ENCODE results near the gene GJA3.

GJA3 gene

GRCh38 chr13:20140487-20140886 is 20.4 kb downstream of the GJA3 start:
- peaks cover 25% of the 10 kb centered on the region for H3K27me3 ChIP-seq (ENCODE audit: control insufficient read depth, low read length)
- no peaks in the 10 kb centered on the region for H4K20me1 ChIP-seq (ENCODE audit: control insufficient read depth, insufficient read depth, low read depth, low read length)
- no peak overlapping the region for H3K4me3 ChIP-seq (ENCODE audit: low read length)
- no peaks in the 10 kb centered on the region for H3K36me3 ChIP-seq (ENCODE audit: control insufficient read depth, low read length)
- H3K4me1 ChIP-seq (ENCODE audit: control insufficient read depth, low read length), result no peaks in the 10 kb centered on the region
- no peaks in the 10 kb centered on the region for H3K9me3 ChIP-seq (ENCODE audit: control insufficient read depth, insufficient read depth, low read length)
- H3K27ac ChIP-seq (ENCODE audit: low read depth, low read length), result no peak overlapping the region
- H3F3A ChIP-seq (ENCODE audit: control insufficient read depth, insufficient read depth), result no peaks in the 10 kb centered on the region
- H3K79me2 ChIP-seq (ENCODE audit: control insufficient read depth, low read length), result no peaks in the 10 kb centered on the region
- TF ChIP-seq EZH2phosphoT487 (IDR thresholded peaks at IDR 0.05; ENCODE audit: borderline replicate concordance, low read length), result no peak
- no peak for TF ChIP-seq CTCF (IDR thresholded peaks at IDR 0.05; ENCODE audit: low read depth, low read length, poor library complexity, severe bottlenecking)
- no peaks in the 10 kb centered on the region for H3K9me2 ChIP-seq (replicated peaks; ENCODE audit: control insufficient read depth, low read length)
- H3K4me2 ChIP-seq (ENCODE audit: low read length), result no peak overlapping the region

DNA sequence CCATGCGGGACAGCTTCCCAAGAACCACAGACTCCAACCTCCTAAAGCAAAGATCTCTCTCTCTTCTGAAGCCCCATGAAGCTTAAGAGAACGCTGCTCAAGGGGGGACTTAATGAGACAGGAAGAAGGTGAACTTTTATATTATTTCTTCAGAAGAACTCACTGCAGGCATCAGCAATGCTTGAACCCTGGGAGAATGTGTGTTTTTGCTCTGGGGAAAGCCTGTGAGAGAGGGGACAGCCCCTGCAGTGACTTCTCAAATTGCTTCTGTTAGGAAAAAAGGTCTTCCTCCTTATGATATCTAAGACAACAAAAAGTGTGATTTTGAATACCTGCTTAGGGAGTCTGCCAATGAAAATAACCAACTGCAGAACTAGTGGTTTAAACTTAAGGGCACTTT is 23.0 kb downstream of the GJA3 start:
- H3K4me1 ChIP-seq (ENCODE audit: control insufficient read depth, low read length), result no peaks in the 10 kb centered on the region
- TF ChIP-seq EZH2phosphoT487 (IDR thresholded peaks at IDR 0.05; ENCODE audit: borderline replicate concordance, low read length) (no peak), CTCF (IDR thresholded peaks at IDR 0.05; ENCODE audit: low read depth, low read length, poor library complexity, severe bottlenecking) (no peak)

DNA sequence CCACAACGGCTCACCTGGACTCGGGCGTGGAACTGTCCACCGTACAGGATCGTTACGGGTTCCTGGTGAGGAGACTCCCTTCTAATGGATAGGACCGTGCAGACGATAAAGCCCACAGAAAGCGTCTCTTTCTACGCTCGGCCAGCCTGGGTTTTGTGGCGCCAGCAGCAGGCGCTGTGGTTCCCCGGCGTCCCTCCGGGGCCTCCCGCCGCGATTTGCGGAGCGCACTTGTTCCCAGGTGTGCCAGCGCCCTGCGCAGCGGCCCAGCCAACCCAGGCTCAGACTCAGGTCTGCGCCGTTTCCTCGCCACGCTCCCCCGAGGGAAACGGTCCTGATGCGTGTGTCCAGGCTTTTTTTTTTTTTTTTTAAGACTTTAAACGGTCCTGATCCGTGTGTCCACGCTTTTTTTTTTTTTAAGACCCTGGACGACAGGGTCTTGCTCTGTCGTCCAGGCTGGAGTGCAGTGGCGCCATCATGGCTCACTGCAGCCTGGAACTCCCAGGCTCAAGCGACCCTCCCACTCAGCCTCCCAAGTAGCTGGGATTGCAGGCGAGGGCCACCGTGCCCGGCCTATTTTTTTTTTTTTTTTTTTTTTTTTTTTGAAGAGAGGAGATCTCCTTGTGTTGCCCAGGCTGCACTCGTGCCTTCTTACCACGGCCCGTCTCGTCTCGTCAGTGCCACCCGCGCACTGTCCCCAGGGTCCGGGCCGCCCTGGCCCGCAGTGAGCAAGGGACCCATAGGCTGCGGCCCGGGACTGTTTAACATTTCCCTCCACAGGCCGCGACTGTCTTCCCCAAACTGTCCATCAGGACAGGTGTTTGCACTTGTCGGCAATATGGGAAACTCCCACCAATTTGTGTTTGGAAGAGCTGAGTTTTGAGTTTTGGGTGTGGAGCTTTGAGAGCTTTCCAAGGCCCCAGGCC is 23.8 kb downstream of the GJA3 start:
- H3K4me1 ChIP-seq (ENCODE audit: control insufficient read depth, low read length), result no peaks in the 10 kb centered on the region
- no peaks in the 10 kb centered on the region for H4K20me1 ChIP-seq (ENCODE audit: control insufficient read depth, insufficient read depth, low read depth, low read length)
- no peaks in the 10 kb centered on the region for H3F3A ChIP-seq (ENCODE audit: control insufficient read depth, insufficient read depth)
- no peak overlapping the region for H3K4me3 ChIP-seq (ENCODE audit: low read length)
- TF ChIP-seq CTCF (IDR thresholded peaks at IDR 0.05; ENCODE audit: low read depth, low read length, poor library complexity, severe bottlenecking), result no peak
- no peak for TF ChIP-seq EZH2phosphoT487 (IDR thresholded peaks at IDR 0.05; ENCODE audit: borderline replicate concordance, low read length)
- H3K4me2 ChIP-seq (ENCODE audit: low read length), result no peak overlapping the region
- no peaks in the 10 kb centered on the region for H3K79me2 ChIP-seq (ENCODE audit: control insufficient read depth, low read length)
- no peaks in the 10 kb centered on the region for H3K36me3 ChIP-seq (ENCODE audit: control insufficient read depth, low read length)
- H3K9me3 ChIP-seq (ENCODE audit: control insufficient read depth, insufficient read depth, low read length), result no peaks in the 10 kb centered on the region
- no peaks in the 10 kb centered on the region for H3K9me2 ChIP-seq (replicated peaks; ENCODE audit: control insufficient read depth, low read length)
- no peak overlapping the region for H3K27ac ChIP-seq (ENCODE audit: low read depth, low read length)
- H3K27me3 ChIP-seq (ENCODE audit: control insufficient read depth, low read length), result peaks cover 27% of the 10 kb centered on the region

More for the DNA sequence above, 23.0 kb downstream of the GJA3 start:
- H4K20me1 ChIP-seq (ENCODE audit: control insufficient read depth, insufficient read depth, low read depth, low read length), result no peaks in the 10 kb centered on the region
- H3F3A ChIP-seq (ENCODE audit: control insufficient read depth, insufficient read depth), result no peaks in the 10 kb centered on the region
- H3K9me3 ChIP-seq (ENCODE audit: control insufficient read depth, insufficient read depth, low read length), result no peaks in the 10 kb centered on the region
- no peaks in the 10 kb centered on the region for H3K79me2 ChIP-seq (ENCODE audit: control insufficient read depth, low read length)
- peaks cover 27% of the 10 kb centered on the region for H3K27me3 ChIP-seq (ENCODE audit: control insufficient read depth, low read length)
- no peak overlapping the region for H3K4me2 ChIP-seq (ENCODE audit: low read length)
- no peaks in the 10 kb centered on the region for H3K9me2 ChIP-seq (replicated peaks; ENCODE audit: control insufficient read depth, low read length)
- no peak overlapping the region for H3K4me3 ChIP-seq (ENCODE audit: low read length)
- no peaks in the 10 kb centered on the region for H3K36me3 ChIP-seq (ENCODE audit: control insufficient read depth, low read length)
- no peak overlapping the region for H3K27ac ChIP-seq (ENCODE audit: low read depth, low read length)

Data from DOHH2 (cell line).